Measurements from ENCODE around the gene RASD2.

The RASD2 gene

GRCh38 chr22:35518811-35519210 lies 21.8 kb upstream of the RASD2 start:
- no peak for DNase-seq (ENCODE audit: low spot score)

GRCh38 chr22:35519306-35520000 lies 21.2 kb upstream of the RASD2 start:
- no peak for DNase-seq (ENCODE audit: low spot score)

- DNase-seq (ENCODE audit: low spot score), result no peak
Measured at GRCh38 chr22:35521358-35522224, 19.0 kb upstream of the RASD2 start.

GRCh38 chr22:35522225-35523149 lies 18.1 kb upstream of the RASD2 start:
- no peak for DNase-seq (ENCODE audit: low spot score)

GRCh38 chr22:35523167-35523947 lies 17.3 kb upstream of the RASD2 start:
- no peak for DNase-seq (ENCODE audit: low spot score)

- no peak for DNase-seq (ENCODE audit: low spot score)
Measured at GRCh38 chr22:35524966-35525686, 15.5 kb upstream of the RASD2 start.

- DNase-seq (ENCODE audit: low spot score), result no peak
Measured at GRCh38 chr22:35525687-35526332, 14.8 kb upstream of the RASD2 start.

- no peak for DNase-seq (ENCODE audit: low spot score)
Measured at GRCh38 chr22:35526333-35526979, 14.2 kb upstream of the RASD2 start.

- no peak for DNase-seq (ENCODE audit: low spot score)
Measured at GRCh38 chr22:35528927-35529326, 11.7 kb upstream of the RASD2 start.

GRCh38 chr22:35530700-35531099 lies 9.9 kb upstream of the RASD2 start:
- no peak for DNase-seq (ENCODE audit: low spot score)

GRCh38 chr22:35531202-35531601 lies 9.4 kb upstream of the RASD2 start:
- DNase-seq (ENCODE audit: low spot score), result no peak

- no peak for DNase-seq (ENCODE audit: low spot score)
Measured at GRCh38 chr22:35531676-35532075, 9.0 kb upstream of the RASD2 start.

GRCh38 chr22:35533365-35534029 lies 7.1 kb upstream of the RASD2 start:
- no peak for DNase-seq (ENCODE audit: low spot score)

GRCh38 chr22:35534091-35534490 lies 6.5 kb upstream of the RASD2 start:
- no peak for DNase-seq (ENCODE audit: low spot score)

- no peak for DNase-seq (ENCODE audit: low spot score)
Measured at GRCh38 chr22:35537232-35537631, 3.4 kb upstream of the RASD2 start.

- peak; percentile 74 for DNase-seq (ENCODE audit: low spot score)
Measured at GRCh38 chr22:35538801-35539321, 1.8 kb upstream of the RASD2 start.

GRCh38 chr22:35539487-35539886 lies 1.1 kb upstream of the RASD2 start:
- no peak for DNase-seq (ENCODE audit: low spot score)

GRCh38 chr22:35539910-35540594 lies 579 bp upstream of the RASD2 start:
- peak; percentile 80 for DNase-seq (ENCODE audit: low spot score)

All from HuH-7 (cell line).